NCI-H2196 (cell line): ENCODE results near the gene MYO1D.

ENCODE experiments used
- DNase-seq: peaks from one replicate; lab custom pipeline; 2025; ENCODE audit not compliant: unreplicated experiment; lab: John Stamatoyannopoulos, UW

The MYO1D gene

DNA sequence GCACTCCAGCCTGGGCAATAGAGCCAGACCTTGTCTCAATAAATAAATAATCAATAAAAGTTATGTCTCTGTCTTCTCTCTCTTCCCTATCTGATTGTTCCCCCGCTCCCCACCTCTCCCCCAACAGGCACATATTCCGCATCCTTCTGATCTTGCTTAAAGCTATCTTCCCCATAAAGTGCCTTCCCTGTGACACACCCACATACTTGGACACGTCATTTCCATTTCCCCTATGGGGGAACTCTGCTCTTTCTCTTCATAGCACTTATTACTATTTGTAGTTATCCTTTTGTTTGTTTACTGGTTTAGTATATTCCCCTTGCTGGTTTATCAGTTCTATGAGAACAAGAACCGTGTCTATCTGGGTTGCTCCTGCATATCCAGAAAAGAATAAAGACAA, 14.9 kb downstream of the MYO1D start:
- DNase-seq, result no peak

GRCh38 chr17:32859857-32860525, 16.9 kb downstream of the MYO1D start:
- no peak for DNase-seq

DNA sequence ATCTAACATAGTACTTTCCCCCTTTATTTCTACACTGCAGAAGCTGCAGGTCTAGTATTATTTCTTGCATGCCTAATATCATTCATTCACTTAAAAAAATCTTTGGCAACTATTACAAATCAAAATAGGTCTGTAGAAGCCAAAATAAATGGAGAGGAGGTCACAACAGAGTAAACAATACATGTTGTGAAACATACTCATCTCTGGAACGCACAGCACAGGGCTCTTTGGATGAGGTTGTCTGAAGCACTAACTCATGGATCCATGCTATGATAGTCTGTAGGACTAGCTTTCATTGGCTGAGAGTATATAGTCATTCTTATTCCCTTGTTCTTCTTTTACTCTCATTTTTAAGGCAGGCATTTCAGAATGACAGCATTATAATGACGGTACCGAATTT, 21.3 kb downstream of the MYO1D start:
- no peak for DNase-seq

- DNase-seq, result no peak
These were observed 22.0 kb downstream of the MYO1D start for GRCh38 chr17:32854832-32855389.

GRCh38 chr17:32854207-32854606, 22.7 kb downstream of the MYO1D start:
- DNase-seq, result no peak

GRCh38 chr17:32852811-32853210, 24.1 kb downstream of the MYO1D start:
- no peak for DNase-seq

DNA sequence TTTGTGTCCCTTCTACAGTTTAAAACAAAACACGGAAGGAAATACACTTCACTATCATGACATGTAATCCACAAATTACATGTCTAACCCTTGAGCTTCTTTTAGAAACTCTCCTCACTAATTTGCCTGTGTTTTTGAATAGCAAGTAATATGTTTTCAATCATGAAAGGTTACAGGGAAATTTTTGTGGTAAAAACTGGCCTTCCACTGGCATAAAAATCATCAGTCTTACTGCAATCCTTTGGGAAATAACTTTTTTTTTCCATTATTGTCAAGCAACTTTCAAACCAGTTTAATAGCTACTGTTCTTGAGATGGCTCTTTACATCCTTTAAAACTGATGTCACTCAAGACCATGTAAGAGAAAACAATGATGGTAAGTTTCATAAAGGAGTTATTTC, 27.0 kb downstream of the MYO1D start:
- DNase-seq, result no peak

DNA sequence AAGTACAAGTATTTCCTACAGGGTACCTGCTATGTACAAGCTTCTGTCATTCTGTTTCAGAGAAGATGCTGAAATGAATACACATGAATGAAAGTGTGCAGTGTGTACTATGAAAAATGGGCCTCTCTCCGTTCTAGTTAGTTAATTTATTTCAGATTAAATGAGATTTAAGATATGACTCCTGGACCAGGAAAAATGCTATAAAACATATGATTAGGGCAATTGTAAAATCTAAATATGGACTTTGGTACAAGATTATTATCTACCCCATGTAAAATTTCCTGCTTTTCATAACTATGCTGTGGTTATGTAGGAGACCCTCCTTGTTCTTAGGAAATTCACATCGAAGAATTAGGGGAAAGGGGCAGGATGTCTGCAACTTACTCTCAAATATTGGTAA, 28.9 kb downstream of the MYO1D start:
- no peak for DNase-seq

DNA sequence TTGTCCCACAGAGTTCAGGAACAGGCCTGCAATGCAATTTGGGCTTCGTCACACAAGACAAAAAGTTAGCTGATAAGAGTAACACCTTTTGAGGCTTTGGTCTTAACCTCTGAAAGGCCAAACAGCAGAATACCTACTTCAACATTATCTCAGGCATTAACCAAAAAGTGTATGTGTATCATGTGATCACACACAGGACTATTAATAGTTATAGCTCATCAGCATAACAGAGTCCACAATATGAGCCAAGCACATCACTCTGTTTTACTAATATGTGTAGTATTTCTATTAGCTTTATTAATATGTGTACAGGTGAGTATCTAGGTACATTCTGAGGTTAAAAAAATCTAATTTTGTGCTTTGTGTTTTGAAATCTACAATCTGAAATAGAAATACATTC, 30.8 kb downstream of the MYO1D start:
- no peak for DNase-seq

DNA sequence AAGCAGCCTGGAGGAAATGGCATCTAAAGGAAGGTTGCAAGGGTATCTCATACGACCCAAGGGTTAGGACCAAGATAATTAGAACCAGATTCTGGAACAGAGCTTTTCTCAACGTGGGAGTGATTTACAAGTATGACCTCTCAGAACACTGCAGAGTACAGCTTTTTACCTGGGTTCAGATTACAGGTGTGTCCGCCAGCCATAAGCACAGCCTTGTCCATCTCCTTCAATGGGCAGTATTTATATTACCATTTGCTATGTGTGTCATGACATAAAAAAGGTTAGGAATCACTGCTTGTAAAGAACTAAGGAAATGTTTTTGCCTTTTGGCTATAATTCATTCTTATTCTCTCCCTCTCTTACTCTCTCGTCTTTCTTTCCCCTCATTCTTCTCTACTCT, 36.7 kb downstream of the MYO1D start:
- DNase-seq, result no peak

DNA sequence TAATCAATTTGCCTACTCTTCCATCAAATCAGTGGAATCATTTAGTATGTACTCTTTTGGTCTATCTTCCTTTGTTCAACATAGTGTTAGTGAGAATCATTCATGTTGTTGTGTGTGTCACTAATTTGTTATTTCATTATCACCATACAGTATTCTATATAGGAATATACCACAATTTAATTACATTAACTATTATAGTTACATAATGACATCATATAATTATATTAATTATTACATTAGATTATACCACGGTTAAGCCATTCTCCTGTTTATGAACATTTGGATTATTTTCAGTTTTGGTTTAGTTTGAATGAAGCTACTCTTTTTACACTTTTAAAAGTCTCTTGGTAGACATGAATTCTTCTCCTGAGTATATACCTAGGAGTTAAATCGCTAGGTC, 40.4 kb downstream of the MYO1D start:
- DNase-seq, result no peak

GRCh38 chr17:32835291-32835761, 41.6 kb downstream of the MYO1D start:
- no peak for DNase-seq

DNA sequence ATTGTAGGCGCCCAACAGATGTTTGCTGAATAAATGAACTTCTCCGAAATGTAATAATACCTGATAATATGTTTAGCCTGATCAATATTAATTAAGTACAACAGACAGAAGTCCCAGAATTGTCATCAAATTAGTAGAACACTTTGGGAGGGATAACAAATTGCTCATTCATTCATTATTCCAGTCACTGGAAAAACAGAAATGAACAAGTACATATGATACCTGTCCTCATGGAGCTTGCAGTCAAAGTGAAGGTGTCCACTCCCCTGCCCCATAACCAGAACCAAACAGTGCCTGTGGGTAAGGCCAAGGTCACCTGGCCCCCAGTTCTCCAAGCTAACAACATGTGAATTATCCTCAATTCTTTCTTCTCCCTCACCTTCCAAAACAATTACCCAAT, 42.8 kb downstream of the MYO1D start:
- no peak for DNase-seq

- DNase-seq, result no peak
These were observed 43.4 kb downstream of the MYO1D start for GRCh38 chr17:32833526-32833925.

DNA sequence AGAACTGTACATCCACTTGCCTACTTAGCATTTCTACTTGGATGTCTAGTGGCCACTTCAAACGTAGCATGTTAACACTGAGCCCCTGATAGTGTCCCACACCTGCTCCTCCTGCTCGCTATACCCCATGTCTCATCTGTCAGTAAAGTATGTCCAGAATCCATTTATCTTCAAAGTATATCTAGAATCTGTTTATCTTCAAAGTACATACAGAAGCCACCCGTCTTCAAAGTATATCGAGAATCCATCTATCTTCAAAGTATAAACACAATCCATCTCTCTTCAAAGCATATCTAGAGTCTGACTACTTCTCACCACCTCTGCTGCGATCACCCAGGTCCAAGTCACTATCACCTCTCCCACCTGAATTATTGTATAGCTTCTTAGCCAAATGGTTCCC, 43.8 kb downstream of the MYO1D start:
- DNase-seq, result no peak

GRCh38 chr17:32831627-32832243, 45.2 kb downstream of the MYO1D start:
- DNase-seq, result no peak

DNA sequence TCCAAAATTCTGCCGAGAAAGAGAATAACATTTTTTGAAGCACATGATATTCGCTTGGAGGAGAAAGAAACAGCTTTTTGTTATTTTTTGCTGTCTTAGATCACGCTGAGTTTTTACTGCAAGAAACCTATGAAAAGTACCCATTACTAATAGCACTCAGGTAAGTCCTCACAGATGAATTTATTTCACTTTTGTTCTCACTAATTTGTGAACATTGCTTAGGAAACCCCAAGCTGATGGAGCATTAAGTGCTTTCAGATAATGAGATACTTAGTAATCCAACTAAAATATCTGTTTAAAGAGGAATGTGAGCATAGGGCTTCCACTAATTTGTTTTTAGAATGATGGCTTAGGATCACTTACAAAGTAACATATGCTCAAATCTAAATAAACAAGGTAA, 45.7 kb downstream of the MYO1D start:
- DNase-seq, result no peak

DNA sequence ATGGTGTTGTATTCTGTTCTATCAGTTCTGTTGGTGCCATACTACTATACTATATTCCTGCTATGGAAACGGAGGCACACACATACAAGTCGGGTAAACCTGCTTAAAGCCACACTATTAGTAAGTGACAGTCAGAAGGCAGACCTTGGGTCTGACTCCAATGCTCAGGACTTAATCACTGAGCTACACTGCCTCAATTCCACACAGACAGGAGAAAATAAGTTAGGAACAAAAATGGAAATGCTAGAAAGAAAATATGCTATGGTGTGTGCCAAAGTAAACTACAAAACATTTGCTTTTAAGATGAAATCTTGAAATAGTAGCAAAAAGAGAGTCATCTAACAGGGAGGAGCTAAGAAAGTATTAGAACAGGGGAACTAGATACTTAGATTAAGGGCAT, 48.1 kb downstream of the MYO1D start:
- DNase-seq, result no peak

DNA sequence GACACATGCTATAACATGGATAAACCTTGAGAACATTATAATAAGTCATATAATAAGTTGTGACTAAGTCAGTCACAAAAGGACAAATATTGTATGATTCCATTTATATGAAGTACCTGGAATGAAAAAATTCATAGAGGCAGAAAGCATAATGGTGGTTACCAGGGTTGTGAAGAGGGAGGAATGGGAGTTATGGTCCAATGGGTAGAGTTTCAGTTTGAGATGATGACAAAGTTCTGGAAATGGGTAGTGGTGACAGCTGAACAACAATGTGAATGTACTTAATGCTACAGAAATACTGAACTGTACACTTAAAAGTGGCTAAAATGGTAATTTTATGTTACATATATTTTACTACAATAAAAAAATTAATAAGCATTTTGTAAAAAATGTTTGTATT, 49.7 kb downstream of the MYO1D start:
- DNase-seq, result no peak

GRCh38 chr17:32826076-32826475, 50.8 kb downstream of the MYO1D start:
- no peak for DNase-seq

DNA sequence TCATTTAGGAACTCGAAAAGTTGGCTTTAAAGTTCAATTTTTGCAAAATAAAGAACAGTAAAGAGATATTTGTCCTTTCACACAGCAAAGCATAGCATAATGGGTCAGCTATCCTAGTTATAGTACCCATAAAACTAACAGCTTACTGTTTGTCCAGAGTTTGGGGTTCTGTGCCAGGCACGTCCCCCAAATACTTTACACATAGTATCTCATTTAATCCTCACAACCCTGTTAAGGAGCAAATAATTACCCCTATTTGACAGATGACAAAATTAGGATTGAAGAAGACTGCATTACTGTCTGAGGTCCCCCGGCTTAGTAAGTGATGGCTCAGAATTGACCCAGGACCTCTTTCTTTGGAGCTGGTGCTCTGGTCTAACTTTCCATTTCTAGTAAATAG, 52.6 kb downstream of the MYO1D start:
- DNase-seq, result no peak

DNA sequence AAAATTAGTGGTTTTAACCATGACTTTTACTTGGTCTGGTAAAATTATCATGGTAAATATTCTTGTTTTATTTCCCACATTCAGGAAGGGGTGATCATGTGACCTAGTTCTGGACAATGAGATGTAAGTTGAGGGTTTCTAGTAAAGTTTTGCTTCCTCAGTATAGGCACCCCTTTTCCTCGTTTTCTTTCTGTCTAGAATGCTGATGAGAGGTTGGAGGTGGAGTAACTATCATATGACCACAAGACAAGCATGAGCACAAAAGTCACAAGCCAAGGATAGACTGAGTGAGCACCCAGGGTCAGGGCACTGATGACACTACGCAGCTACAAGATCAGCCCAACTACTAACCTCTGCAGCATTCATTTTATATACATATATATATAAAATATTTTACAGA, 53.9 kb downstream of the MYO1D start:
- no peak for DNase-seq
